Measurements from ENCODE around the gene PHLDA3. TPM values are rescaled to one million over a fixed set of nuclear protein-coding genes. Genes with fewer than 3 reads are reported as not detected.

PHLDA3 gene
- total RNA-seq, 4 donors from 2014 or later: 69.2 to 153 (median 84.7) TPM

DNA sequence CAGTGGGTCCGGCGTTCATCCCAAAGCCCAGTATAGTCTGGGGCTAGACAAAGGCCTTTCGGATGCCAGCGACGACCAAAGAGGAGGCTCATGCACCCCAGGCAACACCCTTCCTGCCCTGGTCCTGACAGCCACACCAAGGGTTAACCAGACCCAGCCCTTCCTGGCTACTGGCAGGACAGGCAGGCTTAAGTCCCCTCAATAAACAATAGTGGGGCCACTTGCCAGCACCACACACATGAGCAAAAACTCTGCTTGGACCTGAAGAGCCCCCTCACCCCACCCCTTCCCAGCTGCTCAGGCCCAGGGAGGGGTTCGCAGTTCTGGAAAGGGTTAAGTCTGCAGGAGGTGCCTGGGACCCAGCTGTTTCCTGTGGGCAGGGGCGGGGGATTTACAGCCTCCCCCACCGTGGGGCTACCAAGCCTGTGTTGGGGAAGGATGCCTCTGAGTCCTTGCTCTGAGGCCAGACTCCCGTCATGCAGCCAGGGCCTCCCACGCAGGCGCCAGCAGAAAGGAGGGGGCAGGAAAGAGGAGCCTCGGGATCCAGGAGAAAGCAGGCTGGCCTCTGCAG is 18.2 kb downstream of the PHLDA3 start:
- Histone ChIP-seq H3K27me3 (no peaks in the 10 kb centered on the region), H3K9me3 (no peaks in the 10 kb centered on the region), H3K36me3 (no peaks in the 10 kb centered on the region), H3K4me1 (peaks cover 0 to 47% (median 14%) of the 10 kb centered on the region in 3 donors), H3K4me3 (no peak overlapping the region), H3K27ac (peak overlapping the region in 3 of 4 donors; percentile 52 to 63 (median 61))
- WGBS, 2 donors (ENCODE audit: low coverage in 1 of 2): 0% methylated on average over 2 of the region's 12 CpGs; no CpG with 5 or more reads in 1 of the 2 donors
- TF ChIP-seq, protein P1, sequence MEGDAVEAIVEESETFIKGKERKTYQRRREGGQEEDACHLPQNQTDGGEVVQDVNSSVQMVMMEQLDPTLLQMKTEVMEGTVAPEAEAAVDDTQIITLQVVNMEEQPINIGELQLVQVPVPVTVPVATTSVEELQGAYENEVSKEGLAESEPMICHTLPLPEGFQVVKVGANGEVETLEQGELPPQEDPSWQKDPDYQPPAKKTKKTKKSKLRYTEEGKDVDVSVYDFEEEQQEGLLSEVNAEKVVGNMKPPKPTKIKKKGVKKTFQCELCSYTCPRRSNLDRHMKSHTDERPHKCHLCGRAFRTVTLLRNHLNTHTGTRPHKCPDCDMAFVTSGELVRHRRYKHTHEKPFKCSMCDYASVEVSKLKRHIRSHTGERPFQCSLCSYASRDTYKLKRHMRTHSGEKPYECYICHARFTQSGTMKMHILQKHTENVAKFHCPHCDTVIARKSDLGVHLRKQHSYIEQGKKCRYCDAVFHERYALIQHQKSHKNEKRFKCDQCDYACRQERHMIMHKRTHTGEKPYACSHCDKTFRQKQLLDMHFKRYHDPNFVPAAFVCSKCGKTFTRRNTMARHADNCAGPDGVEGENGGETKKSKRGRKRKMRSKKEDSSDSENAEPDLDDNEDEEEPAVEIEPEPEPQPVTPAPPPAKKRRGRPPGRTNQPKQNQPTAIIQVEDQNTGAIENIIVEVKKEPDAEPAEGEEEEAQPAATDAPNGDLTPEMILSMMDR (IDR thresholded peaks at IDR 0.05): no peak
- no peak for TF ChIP-seq EP300 (IDR thresholded peaks at IDR 0.05)
- TF ChIP-seq POLR2A (IDR thresholded peaks at IDR 0.05): no peak
- TF ChIP-seq POLR2AphosphoS5 (IDR thresholded peaks at IDR 0.05): peak; percentile 28
- peak; percentile 68 for ATAC-seq

DNA sequence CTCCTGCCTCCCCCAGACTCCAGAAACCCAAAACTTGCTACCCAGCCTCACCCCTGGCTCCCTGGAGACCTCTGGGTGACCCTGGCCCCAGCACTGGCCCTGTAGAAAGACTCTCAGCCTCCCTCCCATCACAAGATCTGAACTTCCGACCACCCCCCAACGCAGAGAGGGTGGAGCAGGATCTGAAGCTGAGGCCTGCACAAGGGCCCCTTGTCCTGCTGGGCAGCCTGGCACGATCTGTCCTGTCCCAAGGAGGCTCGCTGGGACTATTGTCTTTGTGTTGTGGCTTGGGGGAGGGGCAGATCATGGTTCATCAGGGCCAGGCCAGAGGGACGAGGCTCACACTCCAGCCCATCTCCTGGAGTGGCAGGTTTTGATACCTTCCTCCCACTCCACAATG is 20.0 kb downstream of the PHLDA3 start:
- H3K4me1 ChIP-seq: peaks cover 0 to 43% (median 14%) of the 10 kb centered on the region in 3 donors
- no peaks in the 10 kb centered on the region for H3K9me3 ChIP-seq
- TF ChIP-seq POLR2AphosphoS5 (IDR thresholded peaks at IDR 0.05) (peak; percentile 34), POLR2A (IDR thresholded peaks at IDR 0.05) (no peak), EP300 (IDR thresholded peaks at IDR 0.05) (no peak)
- TF ChIP-seq, protein P1 (IDR thresholded peaks at IDR 0.05): no peak
- H3K27me3 ChIP-seq: no peaks in the 10 kb centered on the region
- H3K36me3 ChIP-seq: no peaks in the 10 kb centered on the region
- peak overlapping the region in 3 of 4 donors; percentile 18 to 63 (median 61) for H3K27ac ChIP-seq
- 100% methylated on average over 2 of the region's 5 CpGs; no CpG with 5 or more reads in 1 of the 2 donors for WGBS, 2 donors (ENCODE audit: low coverage in 1 of 2)
- H3K4me3 ChIP-seq: no peak overlapping the region
- no peak for ATAC-seq

DNA sequence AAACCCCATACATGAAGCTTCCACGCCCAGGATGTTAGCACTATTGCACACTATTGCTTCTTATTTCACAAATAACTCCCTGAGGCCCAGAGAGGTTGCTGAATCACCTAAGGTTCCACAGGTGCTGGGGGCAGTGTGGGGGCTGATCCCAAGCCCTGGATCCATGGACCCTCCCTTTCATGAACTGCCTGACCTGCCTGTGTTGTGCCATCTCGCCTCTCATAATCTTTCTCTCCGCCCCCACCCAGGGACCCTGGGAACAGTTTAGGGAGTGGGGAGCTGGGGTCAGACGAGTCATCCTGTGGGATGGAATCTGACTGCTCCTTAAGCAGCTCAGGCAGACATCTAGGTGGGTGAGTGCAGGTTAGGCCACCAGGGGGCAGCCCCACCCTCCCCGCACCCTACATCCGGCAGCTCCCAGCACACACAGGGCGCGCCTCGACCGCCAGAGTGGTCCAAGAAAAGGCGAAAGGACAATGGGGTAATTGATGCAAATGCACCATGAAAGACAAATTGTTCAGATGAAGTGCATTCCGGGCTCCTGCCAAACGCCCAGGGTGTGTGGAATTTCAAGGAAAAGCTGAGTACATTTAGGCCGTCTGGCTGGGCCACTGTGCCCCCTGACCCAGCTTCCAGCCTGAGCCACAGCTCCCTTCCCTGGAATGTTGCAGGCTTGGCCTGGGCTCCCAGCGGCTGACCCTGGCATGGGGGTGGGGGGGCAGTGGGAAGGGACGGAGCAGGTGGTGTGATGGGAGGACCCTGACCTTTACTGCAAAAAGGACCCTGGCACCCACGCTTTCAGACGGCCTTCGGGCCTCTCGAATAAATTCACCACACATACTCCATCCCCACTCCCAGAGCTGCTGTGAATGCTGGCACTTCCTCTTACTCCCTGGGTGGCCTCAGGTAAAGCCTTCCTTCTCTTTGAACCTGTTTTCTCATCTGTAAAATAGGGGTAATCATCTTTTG is 20.8 kb downstream of the PHLDA3 start:
- H3K4me3 ChIP-seq: no peak overlapping the region
- ATAC-seq: peak; percentile 83
- no peak for TF ChIP-seq POLR2A (IDR thresholded peaks at IDR 0.05)
- no peak for TF ChIP-seq EP300 (IDR thresholded peaks at IDR 0.05)
- TF ChIP-seq POLR2AphosphoS5 (IDR thresholded peaks at IDR 0.05): peak; percentile 67
- TF ChIP-seq, protein P1 (IDR thresholded peaks at IDR 0.05): peak in 3 of 4 experiments; percentile 80 to 93 (median 90)
- peaks cover 0 to 43% (median 14%) of the 10 kb centered on the region in 3 donors for H3K4me1 ChIP-seq
- H3K9me3 ChIP-seq: no peaks in the 10 kb centered on the region
- H3K27ac ChIP-seq: peak overlapping the region in 3 of 4 donors; percentile 22 to 63 (median 61)
- no peaks in the 10 kb centered on the region for H3K27me3 ChIP-seq
- WGBS, 2 donors (ENCODE audit: low coverage in 1 of 2): 42 to 61% methylated on average over 6 to 9 of the region's 20 CpGs
- H3K36me3 ChIP-seq: no peaks in the 10 kb centered on the region

DNA sequence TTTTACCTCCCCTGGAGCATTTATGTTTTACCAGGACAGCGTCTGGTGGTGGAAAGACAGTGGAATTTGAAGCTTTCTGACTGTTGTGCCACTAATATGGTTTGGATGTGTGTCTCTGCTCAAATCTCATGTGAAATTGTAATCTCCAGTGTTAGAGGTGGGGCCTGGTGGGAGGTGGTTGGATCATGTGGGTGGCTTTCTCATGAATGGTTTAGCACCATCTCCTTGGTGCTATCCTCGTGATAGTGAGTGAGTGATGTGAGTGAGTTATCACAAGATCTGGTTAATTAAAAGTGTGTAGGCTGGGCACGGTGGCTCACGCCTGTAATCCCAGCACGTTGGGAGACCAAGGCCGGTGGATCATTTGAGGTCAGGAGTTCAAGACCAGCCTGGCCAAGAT is 23.7 kb downstream of the PHLDA3 start:
- Histone ChIP-seq H3K4me1 (peaks cover 0 to 29% (median 6%) of the 10 kb centered on the region in 3 donors), H3K27ac (no peak overlapping the region), H3K4me3 (no peak overlapping the region), H3K9me3 (no peaks in the 10 kb centered on the region), H3K27me3 (no peaks in the 10 kb centered on the region), H3K36me3 (no peaks in the 10 kb centered on the region)
- no peak for ATAC-seq
- TF ChIP-seq, protein P1 (IDR thresholded peaks at IDR 0.05): no peak
- no peak for TF ChIP-seq EP300 (IDR thresholded peaks at IDR 0.05)
- no peak for TF ChIP-seq POLR2AphosphoS5 (IDR thresholded peaks at IDR 0.05)
- TF ChIP-seq POLR2A (IDR thresholded peaks at IDR 0.05): no peak
- WGBS, 2 donors (ENCODE audit: low coverage in 1 of 2): 96 to 100% methylated on average over 3 to 4 of the region's 6 CpGs

Data from gastroesophageal sphincter (tissue), 4 donors.